HG03095 (cell line): ENCODE results near the gene MSMB.
"Not testable (repeated sequence)": the region's sequence is repeated elsewhere in the genome, so short reads cannot be mapped to it uniquely, and the experiment has no call there.

Experiments used
- ATAC-seq: cut with Tn5 transposase; IDR thresholded peaks from one replicate; pipeline ENCODE4 v1.9.1; 2021; ENCODE audit warnings: moderate library complexity; ENCODE audit not compliant: unreplicated experiment

Gene MSMB

DNA sequence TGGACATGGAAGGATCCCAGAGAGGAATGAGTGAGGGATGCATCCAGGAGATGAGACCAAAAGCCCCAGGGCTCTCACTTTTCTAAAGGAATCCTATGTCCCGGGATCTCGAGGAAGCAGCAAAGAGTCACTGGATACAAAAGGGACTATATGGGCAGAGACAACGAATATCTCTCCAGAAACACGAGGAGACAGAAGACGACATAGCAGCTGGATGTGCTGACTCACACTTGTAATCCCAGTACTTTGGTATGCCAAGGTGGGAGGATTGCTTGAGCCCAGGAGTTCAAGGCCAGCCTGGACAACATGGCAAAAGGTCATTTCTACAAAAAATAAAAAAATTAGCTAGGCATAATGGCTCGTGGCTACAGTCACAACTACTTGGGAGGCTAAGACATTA is 24.7 kb upstream of the MSMB start:
- no peak for ATAC-seq

DNA sequence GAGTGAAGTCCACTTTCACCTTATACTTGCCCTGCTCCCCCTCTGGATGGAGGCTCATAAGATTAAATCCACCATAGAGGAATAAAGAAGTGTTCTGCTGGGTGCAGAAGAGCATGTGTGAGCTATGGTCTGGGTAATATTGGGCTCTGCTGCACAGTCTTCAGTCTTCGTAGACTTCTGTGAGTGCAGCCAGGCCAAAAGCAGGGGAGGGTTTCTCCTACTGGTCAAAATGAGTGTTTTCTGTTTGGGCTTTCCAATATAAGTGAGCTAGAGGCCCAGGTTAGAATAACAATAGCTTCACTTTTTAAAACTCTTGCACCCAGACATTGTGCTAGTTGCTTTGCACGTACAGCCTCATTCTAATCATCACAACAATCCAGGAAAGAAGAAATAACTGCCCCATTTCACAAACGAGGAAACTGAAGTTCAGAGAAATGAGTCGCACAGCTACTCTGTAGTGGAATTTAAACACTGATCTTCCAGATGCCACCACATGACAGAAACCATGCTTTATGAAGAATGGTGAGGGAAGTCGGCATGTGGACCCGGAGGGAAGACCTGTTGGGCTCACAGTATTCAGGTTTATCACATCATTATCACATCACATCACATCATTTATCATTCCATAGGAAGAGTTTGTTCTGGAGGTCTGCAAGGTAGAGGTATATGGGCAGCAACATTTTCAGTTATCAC is 23.8 kb upstream of the MSMB start:
- ATAC-seq, result no peak

DNA sequence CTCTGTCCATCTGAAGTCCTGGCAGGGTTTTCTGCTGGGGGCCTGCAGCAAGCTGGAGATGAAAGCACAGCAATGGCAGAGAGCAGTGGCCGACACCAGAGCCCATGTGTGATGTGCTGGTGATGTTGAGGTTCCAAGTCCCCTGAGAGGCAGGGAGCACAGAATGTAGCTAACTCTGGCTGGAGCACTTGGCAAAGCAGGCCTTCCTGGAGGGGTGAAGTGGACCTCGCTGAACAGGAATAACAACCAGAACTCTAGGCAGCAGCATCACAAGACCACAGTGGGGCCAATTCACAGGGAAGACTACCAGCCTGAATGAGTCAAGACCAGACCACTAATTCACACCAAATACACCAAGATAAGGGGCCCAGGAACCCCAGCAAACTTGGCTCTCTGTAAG is 22.8 kb upstream of the MSMB start:
- no peak for ATAC-seq

DNA sequence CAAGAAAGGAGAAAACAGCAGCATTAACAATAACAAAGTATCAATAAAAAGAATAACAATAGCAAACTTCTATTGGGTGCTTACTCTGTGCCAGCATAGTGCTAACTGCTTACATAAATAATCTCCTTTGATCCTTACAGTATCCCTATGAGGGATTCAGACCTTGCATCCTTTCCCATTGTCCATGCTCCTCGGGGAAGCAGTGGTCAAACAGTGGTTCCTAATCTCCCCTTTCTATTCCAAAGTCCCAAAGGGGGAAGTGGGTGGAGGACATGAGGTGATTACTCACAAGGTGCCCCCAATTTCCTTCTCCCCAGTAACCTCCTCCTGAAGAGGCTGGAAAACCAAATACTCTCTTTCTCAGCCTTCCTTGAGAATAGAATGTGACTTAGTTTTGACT is 22.0 kb upstream of the MSMB start:
- ATAC-seq, result no peak

- ATAC-seq, result no peak
These were observed 18.3 kb upstream of the MSMB start for GRCh38 chr10:46064269-46064817.

GRCh38 chr10:46062723-46063428 is 16.8 kb upstream of the MSMB start:
- no peak for ATAC-seq

DNA sequence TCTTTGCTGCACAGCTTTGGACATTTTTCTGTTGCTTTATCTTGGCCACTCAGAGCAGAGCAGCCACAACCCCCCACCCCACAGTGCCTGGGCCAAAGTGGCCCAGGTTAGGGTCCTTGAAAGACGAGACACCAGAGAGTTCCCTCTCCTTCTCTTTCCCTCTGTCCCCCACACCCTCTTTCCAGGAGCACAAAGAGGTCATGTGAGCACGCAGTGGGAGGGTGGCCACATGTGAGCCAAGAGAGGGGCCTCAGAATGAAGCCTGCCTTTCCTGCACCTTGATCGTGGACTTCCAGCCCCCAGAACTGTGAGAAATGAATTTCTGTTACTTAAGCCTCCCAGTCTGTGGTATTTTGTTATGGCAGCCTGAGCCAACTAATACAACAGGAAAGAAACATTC is 14.6 kb upstream of the MSMB start:
- ATAC-seq, result no peak

DNA sequence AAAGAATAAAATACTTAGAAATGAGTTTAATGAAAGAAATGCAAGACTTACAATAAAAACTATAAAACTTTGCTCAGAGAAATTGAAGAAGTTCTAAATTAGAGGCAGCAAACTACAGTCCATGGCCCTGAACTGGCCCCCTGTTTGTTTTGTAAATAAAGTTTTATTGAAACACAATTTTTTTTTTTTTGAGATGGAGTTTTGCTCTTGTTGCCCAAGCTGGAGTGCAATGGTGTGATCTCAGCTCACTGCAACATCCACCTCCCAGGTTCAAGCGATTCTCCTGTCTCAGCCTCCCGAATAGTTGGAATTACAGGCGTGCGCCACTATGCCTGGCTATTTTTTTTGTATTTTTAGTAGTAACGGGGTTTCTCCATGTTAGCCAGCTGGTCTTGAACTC is 11.9 kb upstream of the MSMB start:
- not testable (repeated sequence) for ATAC-seq

DNA sequence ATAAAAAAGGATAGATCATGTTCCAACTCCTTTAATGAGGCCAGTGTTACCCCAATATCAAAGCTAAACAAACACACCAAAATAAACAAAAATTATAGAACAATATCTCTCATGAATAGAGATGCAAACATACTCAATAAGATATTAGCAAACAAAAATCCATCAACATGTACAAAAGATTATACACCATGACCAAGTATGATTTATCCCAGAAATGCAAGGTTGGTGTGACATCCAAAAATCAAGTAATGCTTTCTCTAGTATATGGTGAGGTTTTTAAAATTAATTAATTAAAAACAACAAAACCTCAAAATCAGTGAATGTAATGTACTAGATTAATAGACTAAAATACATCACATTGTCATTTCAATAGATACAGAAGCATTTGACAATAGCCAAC is 11.0 kb upstream of the MSMB start:
- ATAC-seq, result no peak

DNA sequence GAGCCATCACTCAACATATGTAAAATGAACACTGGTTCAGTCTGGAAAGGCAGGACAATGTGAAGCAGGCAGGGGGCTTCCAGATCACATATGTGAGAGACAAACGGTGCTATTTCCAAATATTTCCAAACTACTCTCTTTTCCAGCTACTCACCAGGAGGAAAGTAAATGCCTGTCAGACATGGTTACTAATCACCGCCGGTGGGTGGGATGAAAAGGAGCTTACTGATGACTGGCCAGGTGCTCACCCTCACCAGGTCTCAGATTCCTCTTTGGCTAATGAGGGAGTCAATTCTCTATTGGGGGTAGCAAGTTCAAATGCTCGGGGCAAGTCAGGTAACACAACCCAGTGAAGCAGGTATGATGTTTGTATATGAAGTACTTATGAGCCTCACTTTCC is 9.7 kb upstream of the MSMB start:
- no peak for ATAC-seq

DNA sequence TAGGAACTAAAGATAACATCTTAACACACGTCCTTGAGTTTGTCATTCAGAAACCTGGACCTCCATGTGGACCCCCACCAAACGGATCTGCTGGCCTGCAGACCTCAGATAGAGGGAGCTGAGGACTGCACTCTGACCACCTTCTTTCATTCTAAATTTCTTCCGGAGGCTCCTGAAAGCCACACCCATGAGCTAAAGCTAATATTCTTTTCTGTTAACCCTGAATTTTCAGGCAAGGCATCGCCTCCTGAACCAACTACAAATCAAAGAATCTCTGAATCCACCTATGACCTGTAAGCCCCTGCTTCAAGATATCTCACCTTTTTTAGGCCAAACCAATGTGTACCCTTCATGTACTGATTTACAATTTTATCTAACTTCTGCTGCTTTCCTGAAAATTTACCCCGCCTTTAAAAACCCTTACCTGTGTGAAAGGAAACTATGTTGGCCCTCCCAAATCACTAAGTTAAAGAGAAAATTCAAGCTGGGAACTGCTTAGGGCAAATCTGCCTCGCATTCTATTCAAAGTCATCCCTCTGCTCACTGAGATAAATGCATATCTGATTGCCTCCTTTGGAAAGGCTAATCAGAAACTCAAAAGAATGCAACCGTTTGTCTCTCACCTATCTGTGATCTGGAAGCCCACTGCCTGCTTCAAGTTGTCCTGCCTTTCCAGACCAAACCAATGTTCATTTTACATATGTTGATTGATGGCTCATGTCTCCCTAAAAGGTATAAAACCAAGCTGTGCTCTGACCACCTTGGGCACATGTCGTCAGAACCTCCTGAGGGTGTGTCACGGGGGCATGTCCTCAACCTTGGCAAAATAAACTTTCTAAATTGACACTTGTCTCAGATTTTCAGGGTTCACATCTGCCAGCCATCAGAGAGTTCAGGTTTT is 7.7 kb upstream of the MSMB start:
- no peak for ATAC-seq

DNA sequence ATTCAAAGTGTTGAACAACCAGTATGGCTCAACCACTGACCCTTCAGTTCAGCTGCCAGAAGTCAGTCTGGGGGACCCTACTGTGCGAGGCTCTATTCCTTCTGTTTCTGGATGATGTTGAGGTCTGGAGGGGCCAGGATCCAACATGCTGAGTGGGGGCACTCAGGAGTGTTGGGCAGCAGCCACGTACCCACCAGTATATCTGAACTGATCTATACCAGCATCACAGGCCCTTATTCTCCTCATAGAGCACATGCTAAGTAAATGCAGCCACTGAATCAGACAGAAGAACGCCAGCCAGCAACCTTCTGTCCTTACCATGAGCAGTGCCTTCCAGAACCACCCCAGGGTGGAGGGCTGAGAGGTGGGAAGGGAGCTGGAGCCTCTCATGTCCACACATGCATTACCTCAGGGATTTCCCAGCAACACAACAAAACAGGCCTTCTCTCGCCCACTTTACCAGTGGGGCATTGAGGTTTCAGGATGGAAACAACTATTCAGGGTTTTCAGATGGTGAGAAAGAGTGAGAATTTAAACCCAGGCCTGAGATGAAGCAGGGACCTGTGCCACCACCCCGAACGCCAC is 6.8 kb upstream of the MSMB start:
- no peak for ATAC-seq

DNA sequence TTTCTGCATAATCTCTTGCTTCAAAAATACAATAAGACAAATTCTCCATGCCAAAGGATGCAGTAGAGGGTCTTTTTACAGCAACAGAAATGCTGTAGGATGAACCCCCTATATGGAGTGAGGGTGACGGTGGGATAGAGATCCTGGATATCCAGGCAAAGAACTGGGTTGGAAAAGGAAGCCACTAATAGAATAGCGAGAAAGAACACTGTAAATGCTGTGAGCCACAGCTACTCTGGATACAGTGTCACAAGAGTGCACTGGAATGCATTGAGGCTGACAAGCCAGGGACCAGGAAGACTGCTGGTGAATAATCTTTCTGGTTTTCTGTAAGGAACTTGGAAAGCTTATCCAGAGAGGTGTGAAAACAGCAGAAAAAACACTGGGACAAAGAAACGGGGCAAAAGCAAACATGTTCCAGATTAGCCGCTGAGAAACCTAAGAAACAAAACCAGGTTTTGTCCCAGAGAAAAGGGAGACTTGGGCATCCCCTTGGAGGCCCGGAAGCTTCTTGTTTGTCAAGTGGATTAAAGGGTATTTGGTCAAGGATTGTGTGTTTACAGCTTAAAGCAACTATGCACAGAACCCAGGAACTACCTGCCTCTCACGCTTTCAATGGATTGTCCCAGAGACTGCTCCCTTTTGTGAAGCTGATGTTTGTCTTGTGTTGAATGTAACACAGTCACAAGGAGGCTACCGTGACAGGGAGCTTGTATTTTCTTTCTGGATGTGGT is 6.2 kb upstream of the MSMB start:
- no peak for ATAC-seq

DNA sequence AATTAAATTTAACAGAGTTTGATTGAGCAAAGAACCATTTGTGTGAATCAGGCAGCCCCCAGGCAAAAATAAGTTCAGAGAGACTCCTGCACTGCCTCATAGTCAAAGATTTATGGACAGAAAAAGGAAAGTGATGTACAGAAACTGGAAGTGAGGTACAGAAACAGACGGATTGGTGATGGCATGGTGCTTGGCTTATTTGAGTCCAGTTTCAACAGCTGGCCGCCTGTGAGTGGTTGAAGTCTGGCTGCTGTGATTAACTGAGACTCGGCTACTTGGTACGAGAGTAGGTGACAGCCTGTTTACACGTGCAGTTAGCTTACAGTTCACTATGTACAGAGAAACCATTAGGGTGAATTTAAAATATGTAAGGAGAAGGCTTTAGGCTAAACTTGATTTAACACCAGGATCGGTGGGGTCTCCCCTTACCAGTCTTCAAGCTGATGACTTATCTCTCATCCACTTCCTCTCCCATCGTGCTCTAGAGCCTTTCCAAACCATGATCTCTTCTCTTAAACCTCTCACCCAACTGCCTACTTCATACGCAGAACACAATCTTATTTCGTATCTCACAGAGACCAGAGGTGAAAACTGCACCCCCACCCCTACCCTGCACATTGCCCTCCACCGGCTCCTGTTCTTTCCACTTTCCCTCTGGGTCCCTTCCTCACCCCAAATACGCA is 5.0 kb upstream of the MSMB start:
- no peak for ATAC-seq

DNA sequence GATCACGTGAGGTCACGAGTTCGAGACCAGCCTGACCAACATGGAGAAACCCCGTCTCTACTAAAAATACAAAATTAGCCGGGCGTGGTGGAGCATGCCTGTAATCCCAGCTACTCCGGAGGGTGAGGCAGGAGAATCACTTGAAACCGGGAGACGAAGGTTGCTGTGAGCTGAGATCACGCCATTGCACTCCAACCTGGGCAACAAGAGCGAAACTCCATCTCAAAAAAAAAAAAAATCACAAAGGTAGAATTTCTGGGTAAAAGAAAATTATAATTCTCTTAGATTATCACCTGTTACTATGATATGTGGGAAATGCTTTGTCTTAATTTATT is 3.4 kb upstream of the MSMB start:
- not testable (repeated sequence) for ATAC-seq

DNA sequence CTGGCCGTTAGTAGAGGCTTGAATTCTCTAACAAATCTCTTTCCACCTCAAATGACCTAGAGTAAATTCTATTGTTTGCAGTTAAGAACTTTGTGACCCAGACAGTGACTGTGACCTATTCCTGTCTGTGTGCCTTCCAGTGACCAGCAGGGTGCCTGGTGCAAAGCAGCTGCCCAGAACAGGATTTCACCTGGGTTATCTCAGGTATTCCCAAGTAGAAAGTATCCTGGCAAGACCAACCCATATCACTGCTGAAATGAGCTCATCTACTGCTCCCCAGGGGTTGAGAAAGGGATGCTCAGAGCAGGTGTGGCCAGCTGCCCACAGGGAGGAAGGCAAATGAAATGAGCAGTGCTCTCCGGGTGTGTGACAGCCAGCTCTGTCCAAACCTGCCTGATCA is 2.1 kb upstream of the MSMB start:
- no peak for ATAC-seq

- ATAC-seq, result no peak
These were observed 3.5 kb downstream of the MSMB start for GRCh38 chr10:46042527-46042926.

GRCh38 chr10:46040004-46040403 is 6.1 kb downstream of the MSMB start:
- ATAC-seq, result no peak

DNA sequence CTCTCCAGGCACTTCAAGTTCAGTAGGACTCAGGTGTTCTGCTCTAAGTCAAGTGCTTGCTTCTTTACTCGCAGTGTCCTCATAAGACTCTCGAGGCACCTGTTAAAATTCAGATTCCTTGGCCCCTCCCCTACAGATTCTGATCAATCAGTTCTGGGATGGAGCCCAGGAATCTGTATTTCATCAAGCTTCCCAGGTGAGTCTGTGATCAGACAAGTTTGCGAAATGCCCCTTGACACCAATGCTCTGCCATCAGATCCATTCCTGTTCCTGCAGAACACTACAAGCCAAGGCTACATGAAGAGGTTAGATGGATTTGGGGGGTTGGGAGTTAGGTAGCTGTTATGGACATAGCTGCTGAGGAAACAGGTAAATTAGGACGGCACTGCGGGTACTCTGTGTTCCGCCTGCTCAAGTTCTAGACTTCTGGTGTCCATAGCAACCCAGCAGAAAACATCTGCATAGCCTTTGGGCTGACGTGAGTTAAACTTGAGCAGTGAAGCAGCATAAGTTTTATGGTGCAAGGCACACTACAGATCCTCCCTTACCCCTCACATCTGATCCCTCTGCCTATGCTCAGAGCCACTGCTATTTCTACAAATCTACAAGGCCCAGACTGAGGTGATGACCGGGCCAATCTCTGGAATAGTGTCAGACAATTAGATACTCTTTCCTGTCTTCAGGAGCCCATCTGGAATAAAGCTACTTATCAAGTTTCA is 8.8 kb downstream of the MSMB start:
- ATAC-seq, result no peak
